Posterior vena cava (tissue), 2 donors: Measurements from ENCODE around the gene PGS1. TPM values are rescaled to one million over a fixed set of nuclear protein-coding genes. Genes with fewer than 3 reads are reported as not detected.

ENCODE experiments used
- DNase-seq: peaks from one replicate; pipeline ENCODE4 v3.0.0-alpha.2; 2020; ENCODE audit warnings: low spot score
- intact Hi-C, 2 donors: fragments of 100-400 bp; cut with DNase I; formaldehyde crosslinking; loops; one replicate each; pipeline versions ENCODE4 v1.14.1 to v1.14.2; 2022 to 2023
- total RNA-seq, 2 donors: library from RNA; stranded (reverse); fragmentation: NEBNext Ultra II Directional; extraction: Animal tissue kit (Norgen Biotek cat#: 25700); gene quantifications; one replicate each; pipeline ENCODE4 v1.2.1, GENCODE V29; 2021
- donor health status: DM: yes; HTN: yes; CAD: no.
- donor health status: DM: yes; HTN: yes; CAD: no.

Gene PGS1
- total RNA-seq, 2 donors from 2014 or later, result 33.6 to 33.7 TPM

- intact Hi-C loops, result no loop called here
- DNase-seq, result no peak
Observed at GRCh38 chr17:78345172-78345571, 33.3 kb upstream of the PGS1 start.

- DNase-seq, result no peak
- intact Hi-C loops, result no loop called here
Observed at GRCh38 chr17:78345791-78346494, 32.5 kb upstream of the PGS1 start.

DNA sequence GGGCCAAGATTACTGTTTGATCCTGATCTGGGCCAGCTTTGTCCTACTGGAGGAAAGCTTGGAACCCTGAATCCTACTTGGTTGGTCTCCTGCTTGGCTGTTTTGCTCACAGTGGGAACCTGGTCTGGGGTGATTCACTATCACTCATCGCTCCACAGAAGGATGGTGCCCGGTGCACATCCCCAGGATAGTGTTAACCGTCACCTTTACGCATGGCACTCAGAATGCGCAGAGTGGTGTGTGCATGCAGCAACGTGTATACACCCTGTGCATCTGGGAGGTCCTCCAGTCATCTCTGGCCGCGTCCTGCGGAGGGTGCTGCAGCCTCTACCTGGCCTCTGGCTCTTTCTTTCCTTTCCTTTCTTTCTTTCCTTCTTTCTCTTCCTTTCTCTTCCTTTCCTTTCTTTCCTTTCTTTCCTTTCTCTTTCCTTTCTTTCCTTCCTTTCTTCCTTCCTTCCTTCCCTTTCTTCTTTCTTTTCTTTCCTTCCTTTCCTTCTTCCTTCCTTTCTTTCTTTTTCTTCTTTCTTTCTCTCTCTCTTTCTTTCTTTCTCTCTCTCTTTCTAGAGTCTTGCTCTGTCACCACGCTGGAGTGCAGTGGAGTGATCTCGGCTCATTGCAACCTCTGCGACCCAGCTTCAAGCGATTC lies 31.7 kb upstream of the PGS1 start:
- intact Hi-C loops, result no loop called here

DNA sequence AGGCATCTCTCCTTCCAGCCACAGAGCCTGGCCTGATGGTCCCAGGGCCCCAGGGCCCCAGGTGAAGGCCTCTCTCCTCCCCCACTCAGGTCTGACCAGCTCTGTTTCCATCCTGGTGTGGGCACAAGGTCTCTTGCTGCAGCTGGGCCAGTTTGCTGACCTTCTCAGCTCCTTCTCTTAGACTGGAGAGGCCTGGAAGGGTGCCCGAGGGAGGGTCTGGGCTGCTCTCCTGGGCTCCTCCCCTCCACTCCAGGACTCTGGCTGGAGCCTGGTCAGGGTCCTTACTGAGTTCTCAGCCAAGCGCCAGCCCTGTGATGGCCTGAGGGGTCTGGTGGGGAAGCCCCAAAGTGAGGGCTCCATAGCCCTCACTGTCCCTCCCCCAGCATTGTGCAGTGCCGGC lies 31.0 kb upstream of the PGS1 start:
- no peak for DNase-seq
- intact Hi-C loops, result no loop called here

More for the DNA sequence above, 31.7 kb upstream of the PGS1 start:
- DNase-seq, result no peak

- intact Hi-C loops, result no loop called here
- no peak for DNase-seq
Observed at GRCh38 chr17:78348055-78348770, 30.2 kb upstream of the PGS1 start.

GRCh38 chr17:78349891-78350642 lies 28.4 kb upstream of the PGS1 start:
- intact Hi-C loops, result no loop called here
- no peak for DNase-seq

DNA sequence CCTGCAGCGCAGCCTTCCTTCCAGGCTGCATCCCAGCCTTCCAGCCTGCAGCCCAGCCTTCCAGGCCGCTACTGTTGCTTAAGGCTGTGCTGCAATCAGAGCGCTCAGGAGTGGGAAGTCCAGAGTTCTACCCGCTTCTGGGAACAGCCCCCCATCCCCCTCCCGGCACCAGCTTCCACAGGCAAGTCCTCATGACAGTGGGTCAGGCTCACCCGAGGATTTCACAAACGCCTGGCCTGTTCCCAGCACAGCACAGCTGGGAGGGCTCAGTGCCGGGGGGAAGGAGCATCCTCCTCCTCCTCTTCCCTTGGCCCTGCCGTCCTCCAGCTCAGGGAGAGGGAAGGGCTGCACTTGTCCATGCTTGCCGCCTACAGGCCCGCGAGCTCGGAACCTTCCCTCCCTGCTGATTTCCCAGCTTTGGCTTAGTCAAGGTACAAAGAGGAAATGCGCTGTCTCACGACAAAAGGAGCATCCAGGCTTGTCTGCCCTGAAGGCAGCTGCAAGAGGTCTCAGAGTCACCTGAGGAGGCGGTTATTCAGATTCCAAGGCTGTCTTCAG lies 26.9 kb upstream of the PGS1 start:
- DNase-seq, result peak; percentile 99

DNA sequence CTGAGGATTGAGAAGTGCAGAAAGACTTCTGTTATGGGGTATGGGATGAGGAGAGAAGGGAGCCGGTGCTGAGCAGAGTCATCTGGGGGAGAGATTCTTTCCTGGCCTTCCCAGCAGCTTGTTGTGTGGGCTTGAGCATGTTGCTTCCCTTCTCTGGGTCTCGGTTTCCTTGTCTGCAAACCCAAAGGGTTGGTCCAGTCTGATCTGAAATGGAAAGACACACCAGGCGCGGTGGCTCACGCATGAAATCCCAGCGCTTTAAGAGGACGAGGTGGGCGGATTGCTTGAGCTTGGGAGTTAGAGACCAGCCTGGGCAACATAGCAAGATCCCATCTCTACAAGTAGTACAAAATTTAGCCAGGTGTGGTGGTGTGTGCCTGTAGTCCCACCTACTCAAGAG lies 24.6 kb upstream of the PGS1 start:
- DNase-seq, result no peak
- intact Hi-C loops, result no loop called here

More for the DNA sequence above, 26.9 kb upstream of the PGS1 start:
- intact Hi-C loops, result no loop called here

GRCh38 chr17:78355045-78355641 lies 23.3 kb upstream of the PGS1 start:
- DNase-seq, result peak; percentile 83
- intact Hi-C loops, result loop anchor here in 1 of 2 donors (5.0 kb wide), 1 partner anchor 1683 kb away; no protein-coding TSS in a partner anchor

- intact Hi-C loops, result loop anchor here in 1 of 2 donors (5.0 kb wide), 1 partner anchor 1683 kb away; no protein-coding TSS in a partner anchor
- no peak for DNase-seq
Observed at GRCh38 chr17:78355701-78356100, 22.7 kb upstream of the PGS1 start.

GRCh38 chr17:78356101-78356713 lies 22.2 kb upstream of the PGS1 start:
- DNase-seq, result peak; percentile 87
- intact Hi-C loops, result loop anchor here in 1 of 2 donors (5.0 kb wide), 1 partner anchor 1684 kb away; no protein-coding TSS in a partner anchor

GRCh38 chr17:78357177-78357586 lies 21.3 kb upstream of the PGS1 start:
- peak; percentile 86 for DNase-seq
- intact Hi-C loops, result loop anchor here in 1 of 2 donors (5.0 kb wide), 1 partner anchor 1685 kb away; no protein-coding TSS in a partner anchor

DNA sequence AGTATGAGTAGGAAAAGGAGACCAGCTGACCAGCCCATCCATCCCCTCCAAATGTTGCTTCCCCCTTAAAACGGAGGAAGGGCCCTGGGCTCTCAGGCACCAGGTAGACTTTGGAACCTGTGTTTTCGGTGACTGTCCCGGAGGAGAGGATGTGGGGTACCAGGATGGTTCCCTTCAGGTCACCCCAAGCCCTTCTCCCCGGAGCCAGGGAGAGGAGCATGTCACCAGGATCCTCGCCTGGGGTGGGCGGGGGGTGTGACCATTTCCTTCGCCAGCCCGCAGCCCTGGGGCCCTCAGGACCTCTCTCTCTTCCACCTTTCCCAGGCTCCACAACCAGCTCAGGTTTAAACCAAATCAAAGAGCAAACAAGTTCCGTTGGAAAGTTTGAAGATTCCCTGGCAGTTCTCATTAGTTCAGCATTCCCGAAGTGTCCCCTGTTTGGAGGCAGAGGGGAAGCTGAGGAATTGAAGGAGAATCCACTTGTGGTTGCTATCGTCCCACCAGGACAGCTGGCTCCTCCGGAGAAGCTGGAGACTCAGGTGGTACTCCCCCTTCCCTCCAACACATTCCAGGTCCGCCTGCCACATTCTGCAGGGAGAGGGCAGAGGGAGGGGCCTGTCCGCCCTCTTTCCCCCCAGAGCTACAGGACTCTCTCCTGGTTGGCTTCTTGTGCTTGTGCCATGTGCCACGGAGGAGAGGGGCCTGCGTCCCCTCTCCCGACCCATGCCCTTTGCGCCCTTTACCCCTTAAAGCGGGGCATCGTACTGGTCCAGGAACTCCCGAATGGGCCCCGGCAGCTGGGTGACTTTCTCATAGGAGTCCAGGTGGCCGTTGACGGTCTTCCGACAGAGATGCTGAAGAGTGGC lies 20.5 kb upstream of the PGS1 start:
- intact Hi-C loops, result loop anchor here in 1 of 2 donors (5.0 kb wide), 1 partner anchor 1686 kb away; no protein-coding TSS in a partner anchor
- DNase-seq, result no peak

DNA sequence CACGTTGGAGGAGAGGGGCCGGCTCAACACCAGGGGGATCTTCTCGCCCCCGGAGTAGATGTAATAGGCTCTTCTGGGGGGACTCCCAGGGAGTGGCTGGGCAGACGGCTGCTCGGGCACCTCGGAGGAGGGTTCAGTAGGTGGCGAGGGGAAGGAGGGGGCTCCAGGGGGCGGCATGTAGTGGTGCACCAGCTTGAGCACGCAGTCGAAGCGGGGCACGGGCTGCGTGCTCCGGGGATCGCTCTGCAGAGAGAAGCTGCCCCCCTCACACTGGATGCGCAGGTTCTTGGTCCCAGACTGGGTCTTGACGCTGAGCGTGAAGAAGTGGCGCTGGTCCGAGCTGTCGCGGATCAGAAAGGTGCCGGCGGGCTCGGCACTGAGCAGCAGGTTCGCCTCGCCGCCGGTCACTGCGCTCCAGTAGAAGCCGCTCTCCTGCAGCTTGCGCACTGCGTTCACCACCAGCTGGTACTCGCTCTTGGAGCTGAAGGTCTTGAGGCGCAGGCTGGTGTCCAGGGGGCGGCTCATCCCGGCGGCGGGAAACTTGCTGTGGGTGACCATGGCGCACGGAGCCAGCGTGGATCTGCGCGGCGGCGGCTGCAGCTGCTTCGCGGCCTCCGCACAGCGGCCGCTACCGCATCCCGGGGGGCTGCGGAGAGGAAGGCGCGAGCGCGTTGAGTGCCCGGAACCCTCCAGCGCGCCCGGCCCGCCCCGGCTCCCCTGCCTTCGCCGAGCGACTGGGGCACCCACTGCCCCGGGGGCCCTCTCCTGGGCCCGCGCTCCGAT lies 19.7 kb upstream of the PGS1 start:
- intact Hi-C loops, result loop anchor here in 1 of 2 donors (5.0 kb wide), 1 partner anchor 1686 kb away; no protein-coding TSS in a partner anchor
- peak; percentile 85 for DNase-seq

DNA sequence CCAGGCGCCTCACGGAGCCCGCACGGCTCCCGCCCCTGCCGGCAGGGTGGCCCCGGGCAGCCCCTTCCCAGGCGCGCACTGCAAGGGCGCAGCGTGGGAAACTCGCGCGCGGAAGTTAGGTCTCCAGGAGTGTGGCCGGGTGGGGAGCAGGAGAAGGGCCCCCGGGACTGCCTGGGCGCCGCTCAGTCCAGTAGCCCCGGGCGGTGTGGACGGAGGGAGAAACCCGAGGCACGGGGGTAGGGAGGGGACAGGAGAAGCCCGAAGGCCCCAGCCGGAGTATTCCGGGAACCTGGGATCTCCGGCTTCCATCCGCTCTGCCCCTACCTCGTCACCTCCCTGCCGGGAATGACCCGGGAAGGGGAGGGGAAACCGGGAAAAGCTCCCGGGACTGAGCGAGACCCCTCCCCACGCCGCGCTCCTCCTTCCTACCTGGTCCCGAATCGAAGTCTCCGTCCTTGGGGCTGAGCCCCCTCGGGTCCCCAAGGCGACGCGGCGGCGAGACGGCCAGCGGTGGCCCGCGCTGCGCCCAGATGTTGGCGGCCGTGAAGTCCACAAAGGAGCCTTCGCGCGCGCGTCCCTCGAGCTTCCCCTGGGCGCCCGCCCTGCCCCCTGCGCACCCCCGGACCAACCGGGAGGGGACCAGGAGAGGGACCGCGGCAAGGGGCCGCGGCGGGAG lies 19.0 kb upstream of the PGS1 start:
- DNase-seq, result no peak
- intact Hi-C loops, result loop anchor here in 1 of 2 donors (5.0 kb wide), 1 partner anchor 1687 kb away; no protein-coding TSS in a partner anchor

DNA sequence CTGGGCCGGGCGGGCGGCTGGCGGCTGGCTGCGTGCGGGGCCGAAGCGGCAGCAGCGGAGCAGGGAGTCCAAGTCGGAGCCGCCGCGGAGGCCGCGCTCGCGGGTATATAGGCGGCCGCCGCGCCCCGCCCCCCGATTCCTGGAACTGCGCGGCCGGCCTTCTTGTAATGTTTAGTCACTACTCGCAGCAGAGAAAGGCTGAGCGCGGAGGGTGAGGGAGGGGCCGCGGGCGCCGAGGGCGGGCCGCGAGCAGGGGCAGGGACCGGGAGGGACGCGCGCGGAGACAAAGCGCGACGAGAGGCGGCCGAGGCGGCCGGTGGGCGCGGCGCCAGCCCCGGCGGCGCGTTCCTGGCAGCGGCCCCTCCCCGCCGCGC lies 18.5 kb upstream of the PGS1 start, which contains the start of gene SOCS3:
TSS of gene SOCS3 (minus strand) at position 81 of the 374 bp plus-strand sequence. CDS start 982 bp downstream, outside the sequence.
- peak; percentile 99 for DNase-seq
- intact Hi-C loops, result loop anchor here (5.0 kb wide), 2 partner anchors 62 to 1688 kb away; no protein-coding TSS in a partner anchor
